Measurements from ENCODE around the gene ATP2A3.

GRCh38 chr17:3982113-3982512, 17.9 kb upstream of the ATP2A3 start:
- TF ChIP-seq CTCF (IDR thresholded peaks at IDR 0.05) (no peak), POLR2A (IDR thresholded peaks at IDR 0.05) (no peak)
